Astrocyte of the cerebellum (primary cell): ENCODE data around the gene OR52E2.

ENCODE experiments used
- DNase-seq: peaks from one replicate; pipeline ENCODE4 v3.0.0-alpha.2; 2011; ENCODE audit warnings: low read depth
- H3K4me3 ChIP-seq: 2 replicates; pipeline ENCODE4 v1.5.1; 2011; ENCODE audit warnings: mild to moderate bottlenecking, low read depth, low read length, moderate library complexity
- in situ Hi-C: cut with HindIII; loops from 2 replicates; pipeline ENCODE4 v1.10.0; 2017; ENCODE audit warnings: low sequenced_read_pairs
- TF ChIP-seq, protein P1 (sequence below): IDR thresholded peaks from 2 replicates; pipeline ENCODE4 v1.5.1; 2012; ENCODE audit warnings: low read length, low read depth, moderate library complexity, mild to moderate bottlenecking; ENCODE audit errors: missing control alignments

Gene OR52E2

DNA sequence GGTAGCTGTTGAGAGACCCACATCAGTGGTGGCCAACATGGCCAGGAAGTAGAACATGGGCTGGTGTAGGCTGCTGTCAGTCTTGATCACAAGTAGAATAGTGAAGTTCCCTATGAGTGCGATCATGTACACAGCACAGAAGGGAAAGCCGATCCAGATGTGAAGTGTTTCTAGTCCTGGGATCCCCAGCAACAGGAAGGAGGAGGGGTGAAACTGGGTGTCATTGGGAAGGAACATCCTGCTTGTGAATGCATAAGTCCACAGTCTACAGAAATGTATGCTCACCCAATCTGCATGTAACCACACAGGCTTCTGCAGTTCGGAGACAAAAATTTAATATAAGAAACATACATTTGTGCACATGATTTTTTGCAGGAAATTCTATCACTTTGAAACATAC is at the start of gene OR52E2:
OR52E2 (minus strand) TSS at position 237 of the 400 bp plus-strand sequence; CDS start at position 237, 0 bp downstream.
- H3K4me3 ChIP-seq, result no peak within 1 kb of the TSS
- in situ Hi-C loops, result no loop called here
- no peak for DNase-seq
- TF ChIP-seq, protein P1, sequence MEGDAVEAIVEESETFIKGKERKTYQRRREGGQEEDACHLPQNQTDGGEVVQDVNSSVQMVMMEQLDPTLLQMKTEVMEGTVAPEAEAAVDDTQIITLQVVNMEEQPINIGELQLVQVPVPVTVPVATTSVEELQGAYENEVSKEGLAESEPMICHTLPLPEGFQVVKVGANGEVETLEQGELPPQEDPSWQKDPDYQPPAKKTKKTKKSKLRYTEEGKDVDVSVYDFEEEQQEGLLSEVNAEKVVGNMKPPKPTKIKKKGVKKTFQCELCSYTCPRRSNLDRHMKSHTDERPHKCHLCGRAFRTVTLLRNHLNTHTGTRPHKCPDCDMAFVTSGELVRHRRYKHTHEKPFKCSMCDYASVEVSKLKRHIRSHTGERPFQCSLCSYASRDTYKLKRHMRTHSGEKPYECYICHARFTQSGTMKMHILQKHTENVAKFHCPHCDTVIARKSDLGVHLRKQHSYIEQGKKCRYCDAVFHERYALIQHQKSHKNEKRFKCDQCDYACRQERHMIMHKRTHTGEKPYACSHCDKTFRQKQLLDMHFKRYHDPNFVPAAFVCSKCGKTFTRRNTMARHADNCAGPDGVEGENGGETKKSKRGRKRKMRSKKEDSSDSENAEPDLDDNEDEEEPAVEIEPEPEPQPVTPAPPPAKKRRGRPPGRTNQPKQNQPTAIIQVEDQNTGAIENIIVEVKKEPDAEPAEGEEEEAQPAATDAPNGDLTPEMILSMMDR, result no peak

DNA sequence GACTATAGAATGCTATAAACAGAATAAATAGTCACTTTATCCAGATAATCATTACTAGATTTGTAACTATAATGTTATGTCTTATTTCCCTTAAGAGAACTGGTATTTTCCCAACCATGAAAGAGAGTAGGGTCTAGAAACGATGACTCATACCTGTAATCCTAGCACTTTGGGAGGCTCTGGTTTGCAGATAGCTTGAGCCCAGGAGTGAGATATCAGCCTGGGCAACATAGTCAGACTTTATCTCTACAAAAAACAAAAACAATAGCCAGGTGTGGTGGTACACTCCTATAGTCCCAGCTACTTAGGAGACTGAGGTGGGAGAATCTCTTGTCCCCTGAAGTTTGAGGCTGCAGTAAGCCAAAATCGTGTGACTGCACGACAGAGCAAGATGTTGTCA is 47.9 kb upstream of the OR52E2 start:
- TF ChIP-seq, protein P1, result no peak
- H3K4me3 ChIP-seq, result no peak overlapping the region
- DNase-seq, result no peak
- in situ Hi-C loops, result no loop called here

DNA sequence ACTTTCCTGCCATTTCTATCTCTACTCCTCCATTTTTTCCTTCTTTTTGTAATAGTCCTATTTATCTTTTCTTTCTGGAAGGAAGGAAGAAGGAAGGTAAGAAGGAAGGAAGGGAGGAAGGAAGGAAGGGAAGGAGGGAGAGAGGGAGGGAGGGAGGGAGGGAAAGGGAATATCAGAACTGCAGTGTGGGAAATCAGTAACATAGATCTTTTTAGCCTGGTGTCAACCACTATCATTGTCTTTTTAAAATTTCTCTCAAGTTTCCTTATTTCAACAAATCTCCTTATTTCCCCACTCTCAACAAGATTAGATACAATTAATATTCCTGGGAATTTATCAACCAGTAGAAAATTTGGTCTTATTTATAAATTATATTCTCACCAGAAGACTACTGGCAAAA is 43.6 kb upstream of the OR52E2 start:
- no peak overlapping the region for H3K4me3 ChIP-seq
- in situ Hi-C loops, result no loop called here
- no peak for DNase-seq
- TF ChIP-seq, protein P1, result no peak

DNA sequence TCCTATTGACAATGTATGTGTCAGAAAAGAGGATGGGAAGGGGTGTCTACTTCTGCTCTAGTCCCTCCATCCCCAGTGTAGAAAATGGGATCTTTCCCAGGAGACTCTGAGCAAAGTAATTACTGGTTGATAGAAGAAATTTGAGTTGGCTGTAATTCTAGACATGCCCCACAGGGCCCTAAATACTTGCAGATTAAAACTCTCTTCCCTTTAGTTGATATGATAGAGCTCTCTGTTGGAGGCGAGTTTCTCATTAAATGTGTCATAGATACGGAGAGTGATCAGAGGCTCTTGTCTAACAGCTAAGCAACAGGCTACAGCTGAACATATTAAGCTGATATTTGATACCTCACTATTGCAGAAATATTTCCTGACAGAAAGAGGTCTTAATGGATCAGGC is 42.8 kb upstream of the OR52E2 start:
- no peak overlapping the region for H3K4me3 ChIP-seq
- DNase-seq, result no peak
- in situ Hi-C loops, result no loop called here
- TF ChIP-seq, protein P1, result no peak

DNA sequence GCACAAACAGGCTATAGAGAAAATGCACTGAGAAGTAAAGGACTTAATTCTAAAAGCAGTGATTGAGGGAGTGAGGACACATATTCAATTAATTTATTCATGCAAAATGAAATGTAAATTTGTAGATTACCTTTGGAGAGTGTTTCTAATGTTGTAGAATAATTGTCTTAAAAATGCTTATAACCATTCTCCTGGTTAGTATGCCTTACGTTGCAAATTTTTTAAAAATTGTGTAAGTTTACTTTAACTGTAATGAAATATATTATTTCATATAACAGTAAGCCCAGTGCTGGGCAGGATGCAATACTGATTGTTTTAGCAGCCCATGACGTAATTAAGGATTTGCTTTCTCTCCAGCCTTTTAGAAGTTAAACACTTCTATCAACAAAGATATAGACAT is 36.6 kb upstream of the OR52E2 start:
- TF ChIP-seq, protein P1, result no peak
- in situ Hi-C loops, result no loop called here
- no peak for DNase-seq
- no peak overlapping the region for H3K4me3 ChIP-seq

DNA sequence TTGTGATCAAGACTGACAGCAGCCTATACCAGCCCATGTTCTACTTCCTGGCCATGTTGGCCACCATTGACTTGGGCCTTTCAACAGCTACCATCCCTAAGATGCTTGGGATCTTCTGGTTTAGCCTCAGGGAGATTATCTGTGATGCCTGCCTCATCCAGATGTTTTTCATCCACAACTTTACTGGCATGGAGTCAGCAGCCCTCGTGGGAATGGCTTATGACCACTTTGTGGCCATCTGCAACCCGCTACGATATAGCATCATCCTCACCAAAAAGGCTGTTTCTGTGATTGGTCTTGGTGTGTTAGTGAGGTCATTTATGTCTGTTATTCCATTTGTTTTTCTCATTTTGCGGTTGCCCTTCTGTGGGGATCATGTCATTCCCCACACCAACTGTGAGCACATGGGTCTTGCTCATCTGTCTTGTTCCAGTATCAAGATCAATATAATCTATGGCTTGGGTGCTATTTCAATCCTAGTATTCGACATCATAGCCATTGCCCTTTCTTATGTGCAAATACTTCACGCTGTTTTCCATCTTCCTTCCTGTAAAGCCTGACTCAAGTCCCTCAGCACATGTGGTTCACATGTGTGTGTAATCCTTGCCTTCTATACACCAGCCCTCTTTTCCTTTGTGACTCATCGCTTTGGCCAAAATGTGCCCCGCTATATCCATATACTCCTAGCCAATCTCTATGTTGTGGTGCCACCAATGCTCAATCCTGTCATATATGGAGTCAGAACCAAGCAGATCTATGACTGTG is 33.6 kb upstream of the OR52E2 start:
- no peak for DNase-seq
- in situ Hi-C loops, result no loop called here
- H3K4me3 ChIP-seq, result no peak overlapping the region
- TF ChIP-seq, protein P1, result no peak
